NOMO-1 treated with dmso at 0.1 percent for 144 hours (cell line): ENCODE results near the gene KLHL14.
"Not testable (repeated sequence)": the region's sequence is repeated elsewhere in the genome, so short reads cannot be mapped to it uniquely, and the experiment has no call there.

Experiments used
- DNase-seq: peaks from one replicate; lab custom pipeline; 2025; ENCODE audit not compliant: unreplicated experiment; lab: John Stamatoyannopoulos, UW

The KLHL14 gene

GRCh38 chr18:32637659-32638058 is 135.2 kb downstream of the KLHL14 start:
- DNase-seq = not testable (repeated sequence)

GRCh38 chr18:32637226-32637625 is 135.6 kb downstream of the KLHL14 start:
- DNase-seq = no peak

- DNase-seq = no peak
These were observed 137.9 kb downstream of the KLHL14 start for GRCh38 chr18:32634876-32635431.

GRCh38 chr18:32629981-32630700 is 142.7 kb downstream of the KLHL14 start:
- DNase-seq = no peak

- DNase-seq = no peak
These were observed 143.5 kb downstream of the KLHL14 start for GRCh38 chr18:32629292-32629691.

- no peak for DNase-seq
These were observed 148.6 kb downstream of the KLHL14 start for GRCh38 chr18:32624182-32624723.

- DNase-seq = no peak
These were observed 149.3 kb downstream of the KLHL14 start for GRCh38 chr18:32623563-32623962.
